ENCODE data around the gene ANO10.
"Not testable (repeated sequence)": the region's sequence is repeated elsewhere in the genome, so short reads cannot be mapped to it uniquely, and the experiment has no call there.

The ANO10 gene

GRCh38 chr3:43627360-43627759 is 5.5 kb upstream of the ANO10 start:
- peak; percentile 68 for DNase-seq

- no peak for DNase-seq
Observed at GRCh38 chr3:43624619-43625305, 3.0 kb upstream of the ANO10 start.

GRCh38 chr3:43620831-43621655 is 768 bp downstream of the ANO10 start:
- no peak for DNase-seq

GRCh38 chr3:43619588-43619987 is 2.2 kb downstream of the ANO10 start:
- no peak for DNase-seq

GRCh38 chr3:43618142-43618541 is 3.7 kb downstream of the ANO10 start:
- DNase-seq = no peak

GRCh38 chr3:43616034-43616433 is 5.8 kb downstream of the ANO10 start:
- no peak for DNase-seq

GRCh38 chr3:43615133-43615532 is 6.7 kb downstream of the ANO10 start:
- no peak for DNase-seq

- DNase-seq = no peak
Observed at GRCh38 chr3:43613976-43614375, 7.8 kb downstream of the ANO10 start.

- DNase-seq = no peak
Observed at GRCh38 chr3:43612419-43612818, 9.4 kb downstream of the ANO10 start.

- no peak for DNase-seq
Observed at GRCh38 chr3:43609406-43609805, 12.4 kb downstream of the ANO10 start.

- DNase-seq = no peak
Observed at GRCh38 chr3:43608751-43609150, 13.1 kb downstream of the ANO10 start.

GRCh38 chr3:43606284-43606683 is 15.5 kb downstream of the ANO10 start:
- DNase-seq = no peak

- DNase-seq = not testable (repeated sequence)
Observed at GRCh38 chr3:43599959-43600358, 21.9 kb downstream of the ANO10 start.

- DNase-seq = no peak
Observed at GRCh38 chr3:43597961-43598360, 23.9 kb downstream of the ANO10 start.

GRCh38 chr3:43596178-43596577 is 25.6 kb downstream of the ANO10 start:
- not testable (repeated sequence) for DNase-seq

GRCh38 chr3:43595280-43595679 is 26.5 kb downstream of the ANO10 start:
- DNase-seq = not testable (repeated sequence)

GRCh38 chr3:43593588-43593987 is 28.2 kb downstream of the ANO10 start:
- not testable (repeated sequence) for DNase-seq

GRCh38 chr3:43591866-43592265 is 29.9 kb downstream of the ANO10 start:
- DNase-seq = not testable (repeated sequence)

GRCh38 chr3:43587303-43587702 is 34.5 kb downstream of the ANO10 start:
- no peak for DNase-seq

GRCh38 chr3:43584043-43584826 is 37.6 kb downstream of the ANO10 start:
- DNase-seq = peak; percentile 1

GRCh38 chr3:43583481-43583880 is 38.3 kb downstream of the ANO10 start:
- no peak for DNase-seq

- no peak for DNase-seq
Observed at GRCh38 chr3:43582866-43583265, 38.9 kb downstream of the ANO10 start.

- DNase-seq = no peak
Observed at GRCh38 chr3:43581343-43581742, 40.5 kb downstream of the ANO10 start.

- DNase-seq = no peak
Observed at GRCh38 chr3:43580181-43580580, 41.6 kb downstream of the ANO10 start.

Data from activated CD4-positive, alpha-beta T cell treated with anti-CD3 and anti-CD28 coated beads, Interleukin-10, Interleukin-2, amounts not matched to agents 100 ng/mL and 50 ng/mL, durations not matched to agents 16 hours and 8 hours (primary cell).